ENCODE data around the gene S100PBP.

Gene S100PBP

GRCh38 chr1:32897082-32898049 is 79.9 kb downstream of the S100PBP start:
- Histone ChIP-seq H3K4me1 (no peaks in the 10 kb centered on the region), H3K36me3 (no peaks in the 10 kb centered on the region), H3K9me3 (no peaks in the 10 kb centered on the region), H3K27me3 (peaks cover 17% of the 10 kb centered on the region), H3K4me3 (ENCODE audit: low read depth, low read length) (no peak overlapping the region)
- TF ChIP-seq CTCF (IDR thresholded peaks at IDR 0.05; ENCODE audit: low read depth, low read length) = no peak
- no peak for DNase-seq

GRCh38 chr1:32898056-32898455 is 80.6 kb downstream of the S100PBP start:
- DNase-seq = no peak
- Histone ChIP-seq H3K4me1 (no peaks in the 10 kb centered on the region), H3K9me3 (no peaks in the 10 kb centered on the region), H3K4me3 (ENCODE audit: low read depth, low read length) (no peak overlapping the region), H3K27me3 (peaks cover 20% of the 10 kb centered on the region), H3K36me3 (no peaks in the 10 kb centered on the region)
- no peak for TF ChIP-seq CTCF (IDR thresholded peaks at IDR 0.05; ENCODE audit: low read depth, low read length)

- Histone ChIP-seq H3K36me3 (no peaks in the 10 kb centered on the region), H3K4me3 (ENCODE audit: low read depth, low read length) (no peak overlapping the region), H3K9me3 (no peaks in the 10 kb centered on the region), H3K4me1 (no peaks in the 10 kb centered on the region), H3K27me3 (peaks cover 20% of the 10 kb centered on the region)
- no peak for DNase-seq
- no peak for TF ChIP-seq CTCF (IDR thresholded peaks at IDR 0.05; ENCODE audit: low read depth, low read length)
These were observed 81.5 kb downstream of the S100PBP start for GRCh38 chr1:32898958-32899357.

GRCh38 chr1:32899586-32900296 is 82.3 kb downstream of the S100PBP start:
- DNase-seq = peak; percentile 63
- H3K36me3 ChIP-seq = no peaks in the 10 kb centered on the region
- H3K4me3 ChIP-seq (ENCODE audit: low read depth, low read length) = no peak overlapping the region
- TF ChIP-seq CTCF (IDR thresholded peaks at IDR 0.05; ENCODE audit: low read depth, low read length) = no peak
- peaks cover 20% of the 10 kb centered on the region for H3K27me3 ChIP-seq
- H3K4me1 ChIP-seq = no peaks in the 10 kb centered on the region
- H3K9me3 ChIP-seq = no peaks in the 10 kb centered on the region

- Histone ChIP-seq H3K36me3 (no peaks in the 10 kb centered on the region), H3K9me3 (no peaks in the 10 kb centered on the region), H3K4me1 (no peaks in the 10 kb centered on the region), H3K4me3 (ENCODE audit: low read depth, low read length) (no peak overlapping the region), H3K27me3 (peaks cover 20% of the 10 kb centered on the region)
- no peak for TF ChIP-seq CTCF (IDR thresholded peaks at IDR 0.05; ENCODE audit: low read depth, low read length)
- no peak for DNase-seq
These were observed 83.0 kb downstream of the S100PBP start for GRCh38 chr1:32900371-32900955.

All from BE2C (cell line).